HG03025 (cell line): Measurements from ENCODE around the gene NR2F1-AS1.

ENCODE experiments used
- ATAC-seq: cut with Tn5 transposase; IDR thresholded peaks from one replicate; pipeline ENCODE4 v1.9.1; 2021; ENCODE audit warnings: mild to moderate bottlenecking, moderate library complexity; ENCODE audit not compliant: unreplicated experiment, low FRiP score

NR2F1-AS1 gene

DNA sequence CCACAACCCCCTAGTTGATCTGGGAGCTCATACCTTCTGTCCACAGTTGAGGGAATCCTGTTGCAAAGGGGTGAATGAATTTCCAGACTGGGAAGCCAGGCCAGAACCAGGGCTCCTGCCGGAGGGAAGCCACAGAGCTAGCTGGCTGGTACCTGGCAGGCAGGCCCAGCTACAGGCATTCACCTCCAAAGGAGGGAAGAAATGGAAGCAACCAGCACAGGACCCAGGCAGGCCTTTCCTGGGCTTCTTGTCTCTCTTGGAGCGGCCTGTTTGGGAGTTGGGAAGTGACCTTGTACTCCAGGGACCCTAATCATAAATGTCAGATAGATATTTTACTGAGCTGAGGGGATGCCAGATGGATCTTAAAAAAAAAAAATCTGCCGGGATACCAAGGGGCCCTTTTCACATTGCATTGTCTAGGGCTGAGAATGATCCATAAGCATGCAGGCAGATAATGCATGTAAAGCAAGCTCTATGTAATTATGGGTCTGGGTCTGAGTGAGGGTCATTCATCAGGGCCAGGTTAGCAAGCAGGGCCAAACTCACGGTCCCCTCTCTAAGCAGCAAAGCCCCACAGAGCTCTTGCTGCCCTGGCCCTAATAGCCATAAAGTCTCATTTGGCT lies 10.4 kb upstream of the NR2F1-AS1 start:
- no peak for ATAC-seq

- ATAC-seq = no peak
These were observed 9.5 kb upstream of the NR2F1-AS1 start for GRCh38 chr5:93590493-93590892.

DNA sequence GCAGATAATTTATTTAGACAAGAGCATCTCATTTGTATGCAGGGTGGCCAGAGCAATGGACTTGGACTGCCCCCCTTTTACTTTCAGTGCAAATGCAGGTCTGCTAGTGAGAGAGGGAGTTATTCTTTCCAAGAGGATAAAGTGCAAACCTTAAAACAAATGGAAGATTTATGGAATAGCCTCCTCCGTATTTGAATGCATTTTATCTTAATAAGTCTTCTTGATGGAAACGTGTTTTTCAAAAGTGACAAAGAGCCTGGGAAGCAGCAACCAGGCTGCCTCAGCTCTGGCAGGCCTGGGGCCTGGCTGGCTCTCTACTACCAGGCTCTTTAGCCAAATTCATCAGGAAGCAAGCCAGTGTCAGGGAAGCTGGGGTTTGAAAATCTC lies 8.8 kb upstream of the NR2F1-AS1 start:
- no peak for ATAC-seq

- ATAC-seq = no peak
These were observed 8.3 kb upstream of the NR2F1-AS1 start for GRCh38 chr5:93589152-93589828.

- ATAC-seq = no peak
These were observed 7.5 kb upstream of the NR2F1-AS1 start for GRCh38 chr5:93588352-93589151.

DNA sequence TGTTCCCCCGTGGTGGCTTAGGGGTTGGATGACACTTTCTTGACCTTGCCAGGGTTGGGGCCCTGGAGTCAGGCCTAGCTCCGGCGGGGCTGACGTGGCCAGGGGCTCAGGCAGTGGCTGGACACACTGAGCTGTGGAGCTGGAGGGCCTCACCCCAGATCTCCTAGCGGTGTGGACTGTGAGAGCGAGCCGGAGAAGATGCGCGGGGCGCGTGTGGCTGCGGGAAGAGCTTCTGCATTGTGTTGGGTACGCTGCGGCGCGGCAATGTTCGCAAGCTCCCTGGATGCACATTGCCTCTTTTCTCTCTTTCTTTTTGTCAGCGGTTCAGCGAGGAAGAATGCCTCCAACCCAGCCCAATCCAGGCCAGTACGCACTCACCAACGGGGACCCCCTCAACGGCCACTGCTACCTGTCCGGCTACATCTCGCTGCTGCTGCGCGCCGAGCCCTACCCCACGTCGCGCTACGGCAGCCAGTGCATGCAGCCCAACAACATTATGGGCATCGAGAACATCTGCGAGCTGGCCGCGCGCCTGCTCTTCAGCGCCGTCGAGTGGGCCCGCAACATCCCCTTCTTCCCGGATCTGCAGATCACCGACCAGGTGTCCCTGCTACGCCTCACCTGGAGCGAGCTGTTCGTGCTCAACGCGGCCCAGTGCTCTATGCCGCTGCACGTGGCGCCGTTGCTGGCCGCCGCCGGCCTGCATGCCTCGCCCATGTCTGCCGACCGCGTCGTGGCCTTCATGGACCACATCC lies 6.8 kb upstream of the NR2F1-AS1 start:
- ATAC-seq = no peak

DNA sequence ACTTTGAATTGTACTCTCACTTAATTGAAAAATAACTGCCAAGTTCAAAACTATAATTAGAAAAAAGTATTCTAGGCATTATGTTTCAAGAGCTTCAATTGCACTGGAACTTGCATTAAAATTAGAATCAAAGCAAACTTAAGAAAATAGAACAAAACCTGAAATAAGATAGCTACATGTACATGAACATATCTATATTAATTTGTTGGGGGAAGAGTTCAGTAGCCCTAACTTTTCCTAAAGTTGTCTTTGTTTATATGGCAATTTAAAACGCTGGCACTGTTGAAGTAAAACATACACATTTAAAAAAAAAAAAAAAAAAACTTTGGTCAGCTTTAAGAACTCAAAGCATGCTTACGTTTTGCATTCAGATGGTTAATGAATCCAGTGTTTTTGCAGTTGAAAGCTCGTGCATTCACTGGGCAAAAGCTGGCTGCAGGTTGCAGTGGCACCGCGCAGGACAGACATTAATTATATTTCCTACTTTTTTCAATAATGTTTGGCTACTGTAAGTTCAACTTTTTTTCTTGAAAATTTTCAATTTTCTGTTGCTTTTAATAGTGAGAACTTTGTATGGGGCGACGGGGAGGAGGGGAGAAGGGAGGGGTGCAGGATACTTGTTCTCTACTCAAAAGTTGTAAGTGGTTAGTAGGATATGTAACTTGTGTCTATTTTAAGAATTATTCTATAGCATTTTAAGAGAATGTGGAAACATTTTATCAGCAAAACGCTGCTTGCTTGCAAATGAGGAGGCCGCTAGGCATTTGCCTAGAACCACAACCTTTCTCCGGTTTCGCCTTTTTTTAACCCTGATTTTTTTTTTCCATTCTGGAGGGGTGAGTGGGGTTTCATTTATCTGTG lies 5.9 kb upstream of the NR2F1-AS1 start:
- no peak for ATAC-seq

DNA sequence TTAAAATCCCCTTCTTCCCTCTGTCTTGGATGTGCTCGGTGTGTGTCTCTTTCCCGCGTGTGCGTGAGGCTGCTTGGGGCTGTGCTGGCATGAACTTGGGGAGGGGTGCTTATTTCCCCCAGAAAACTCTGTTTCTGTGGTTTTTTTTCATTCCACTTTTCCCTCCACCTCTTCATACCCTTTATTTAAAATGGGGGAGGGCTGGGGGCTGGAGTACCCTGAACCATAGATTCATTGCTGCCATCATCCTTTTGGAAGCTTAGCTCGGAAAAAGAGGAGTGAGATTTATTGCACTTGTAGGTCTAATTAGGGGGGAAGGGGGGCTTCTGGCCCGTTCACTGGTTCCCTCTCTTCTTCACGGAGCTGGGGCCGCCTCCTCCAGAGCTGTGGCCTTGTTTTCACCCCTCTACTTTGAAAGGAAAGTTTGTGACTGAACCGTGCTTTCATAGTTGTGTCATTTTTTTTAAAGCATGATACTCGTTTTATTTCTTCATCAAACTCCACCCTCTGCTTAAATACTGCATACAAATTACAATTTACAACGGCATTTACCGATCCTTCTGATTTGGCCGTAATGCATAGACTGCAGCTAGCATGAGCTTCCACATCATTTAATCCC lies 4.9 kb upstream of the NR2F1-AS1 start:
- ATAC-seq = no peak

- no peak for ATAC-seq
These were observed 4.2 kb upstream of the NR2F1-AS1 start for GRCh38 chr5:93585041-93585766.

- no peak for ATAC-seq
These were observed 3.6 kb upstream of the NR2F1-AS1 start for GRCh38 chr5:93584596-93585040.

DNA sequence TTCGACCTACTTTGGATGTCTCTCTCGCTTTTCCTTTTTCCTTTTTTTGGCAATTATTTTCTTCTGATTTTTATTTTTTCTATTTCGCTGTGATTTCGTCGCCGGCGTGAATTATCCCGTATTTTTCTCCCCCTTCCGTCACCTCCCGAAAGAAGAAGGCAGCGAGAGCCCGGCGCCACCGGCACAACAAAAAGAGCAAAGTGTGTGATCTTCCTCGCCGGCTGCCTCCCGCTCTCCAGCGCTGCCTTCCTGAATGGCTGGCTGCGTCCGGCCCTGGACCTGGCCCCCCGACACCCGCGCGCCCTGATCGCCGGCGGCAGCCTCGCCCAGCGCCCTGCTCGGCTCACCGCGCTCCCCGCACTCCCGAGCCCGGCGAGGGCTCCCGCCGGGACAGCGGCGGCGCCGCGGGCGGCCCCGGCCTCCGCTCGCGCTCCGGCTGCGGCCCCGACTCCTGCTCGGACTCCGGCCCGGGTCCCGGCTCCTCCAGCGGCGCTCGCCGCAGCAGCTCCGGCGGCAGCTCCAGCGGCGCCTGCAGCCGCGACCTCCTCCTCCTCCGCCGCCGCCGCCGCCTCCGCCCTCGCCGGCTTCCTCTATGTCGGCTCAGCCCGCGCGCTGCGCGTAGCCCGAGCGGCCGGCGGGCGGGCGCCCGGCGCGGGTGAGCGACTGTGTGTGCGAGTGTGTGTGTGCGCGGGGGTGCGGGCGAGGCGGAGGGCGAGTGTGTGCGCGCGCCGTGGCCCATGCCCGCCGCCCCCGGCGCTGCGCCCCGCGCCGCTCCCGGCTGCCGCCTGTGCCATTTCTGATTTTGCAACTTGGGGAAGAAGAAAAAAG lies 3.0 kb upstream of the NR2F1-AS1 start:
- ATAC-seq = peak; percentile 35

GRCh38 chr5:93583439-93583767 lies 2.4 kb upstream of the NR2F1-AS1 start:
- no peak for ATAC-seq

DNA sequence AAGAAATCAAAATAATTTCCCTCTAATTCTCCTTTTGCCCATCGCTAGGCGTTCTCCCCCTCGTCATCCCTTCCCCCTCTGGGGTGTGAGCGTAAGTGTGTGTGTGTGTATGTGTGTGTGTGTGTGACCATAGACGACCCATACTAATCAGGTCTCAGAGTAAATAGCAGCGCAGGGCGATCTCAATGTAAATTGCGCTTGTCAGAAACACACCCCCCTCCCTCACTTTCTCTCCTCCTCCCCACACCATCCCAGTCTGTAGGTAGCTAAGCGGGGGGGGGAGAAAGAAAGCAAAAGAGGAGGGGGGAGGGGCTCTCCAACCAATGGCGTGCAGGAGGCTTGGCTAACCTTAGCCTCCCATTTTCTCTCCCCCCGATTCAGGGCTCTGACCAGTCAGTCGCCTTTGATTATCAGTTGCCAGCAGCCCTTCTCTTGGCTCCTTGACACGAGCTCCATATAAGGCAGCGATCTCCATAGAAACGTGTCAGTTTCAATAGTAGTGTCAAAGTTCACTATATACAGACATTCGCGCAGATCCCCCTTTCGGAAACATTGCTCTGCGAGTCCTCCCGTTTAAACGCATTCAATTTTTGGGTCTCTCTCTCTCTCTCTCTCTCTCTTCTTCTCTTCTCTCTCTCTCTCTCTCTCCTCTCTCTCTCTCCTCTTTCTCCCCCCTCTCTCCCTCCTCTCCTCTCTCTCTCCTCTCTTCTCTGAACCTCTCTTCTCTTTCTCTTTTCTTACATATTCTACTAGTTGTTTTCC lies 1.8 kb upstream of the NR2F1-AS1 start, which contains the start of gene NR2F1:
NR2F1 (plus strand) TSS at position 546 of the 762 bp plus-strand sequence. CDS start 1,802 bp downstream, outside the sequence.
- no peak for ATAC-seq

DNA sequence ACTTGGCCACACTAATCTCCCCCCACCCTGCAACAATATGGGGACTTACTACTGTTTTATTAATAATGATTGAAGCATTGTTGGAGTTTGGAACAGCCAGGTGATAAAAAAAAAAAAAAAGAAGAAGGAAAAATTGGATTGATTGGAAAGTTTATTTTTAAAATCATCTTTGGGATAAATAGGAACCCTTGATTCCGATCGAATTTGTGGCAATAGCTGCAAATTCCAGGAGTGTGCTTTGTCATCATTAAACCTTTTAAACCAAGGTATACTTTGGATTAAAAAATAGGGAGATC lies 1.1 kb upstream of the NR2F1-AS1 start:
- no peak for ATAC-seq

DNA sequence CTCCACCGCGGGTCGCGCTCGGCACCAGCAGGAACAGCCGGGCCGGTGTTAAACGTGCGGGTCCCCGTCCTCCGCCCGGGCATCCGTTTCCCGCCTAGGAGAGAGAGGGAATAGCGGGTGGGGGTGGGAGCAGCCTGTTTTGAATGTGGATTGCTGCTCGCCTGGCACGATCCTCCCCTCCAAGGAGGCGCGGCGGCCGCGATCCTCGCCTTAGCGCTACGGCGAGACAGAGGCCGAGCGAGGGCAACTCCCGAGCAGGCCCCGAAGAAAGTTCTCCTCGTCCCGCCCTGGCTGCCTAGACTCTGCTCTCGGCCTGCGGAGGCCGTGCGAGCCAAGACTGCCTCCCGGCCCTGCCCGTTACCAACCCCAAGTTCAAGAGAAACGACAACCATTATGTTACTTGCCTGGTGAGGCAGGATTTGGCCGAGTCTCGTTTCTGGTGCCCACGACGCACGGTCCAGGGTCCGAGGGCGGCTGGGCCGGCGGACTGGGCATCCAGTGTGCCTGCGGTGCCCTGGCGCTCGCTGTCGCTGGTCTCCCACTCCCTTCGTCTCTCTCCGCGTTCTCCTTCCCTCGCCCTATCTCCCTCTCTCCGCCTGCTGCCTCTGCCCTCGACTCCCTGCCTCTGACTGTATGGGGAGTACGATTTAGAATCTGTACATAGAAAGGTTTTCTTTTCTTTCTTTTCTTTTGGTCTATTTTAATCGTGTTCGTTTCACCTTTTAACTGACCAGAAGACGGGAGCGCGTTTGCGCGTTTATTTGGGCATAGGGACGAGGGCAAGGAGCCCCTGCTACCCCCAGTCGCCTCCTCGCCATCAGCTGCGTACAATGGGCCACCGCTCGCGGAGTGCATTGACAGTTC lies 724 bp downstream of the NR2F1-AS1 start:
- ATAC-seq = no peak

DNA sequence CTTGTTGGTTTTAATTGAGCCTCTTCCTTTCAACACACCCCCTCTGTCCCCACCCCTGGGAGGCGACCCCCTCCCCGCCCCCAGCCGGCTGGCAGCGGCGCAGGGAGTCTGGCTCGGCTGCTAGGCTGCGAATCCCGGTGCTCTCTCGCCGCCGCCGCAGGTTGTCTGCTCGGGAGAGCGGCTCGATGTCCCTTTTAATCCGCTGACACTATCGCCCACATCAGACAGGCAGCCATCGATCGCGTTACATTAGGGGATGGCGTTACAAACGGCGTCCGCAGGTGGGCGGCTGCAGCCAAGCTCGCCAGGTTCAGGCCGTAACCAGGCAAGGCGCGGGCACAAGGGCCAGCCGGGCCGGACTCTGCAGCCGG lies 1.3 kb downstream of the NR2F1-AS1 start:
- no peak for ATAC-seq
